GM12872 (cell line): ENCODE measurements around the gene SLC1A2.

Source experiments
- TF ChIP-seq, protein P1 (sequence below): IDR thresholded peaks from 3 replicates; pipeline ENCODE4 v1.5.1; 2011; ENCODE audit warnings: low read depth, mild to moderate bottlenecking, low read length, moderate library complexity; ENCODE audit not compliant: insufficient read depth

The SLC1A2 gene

DNA sequence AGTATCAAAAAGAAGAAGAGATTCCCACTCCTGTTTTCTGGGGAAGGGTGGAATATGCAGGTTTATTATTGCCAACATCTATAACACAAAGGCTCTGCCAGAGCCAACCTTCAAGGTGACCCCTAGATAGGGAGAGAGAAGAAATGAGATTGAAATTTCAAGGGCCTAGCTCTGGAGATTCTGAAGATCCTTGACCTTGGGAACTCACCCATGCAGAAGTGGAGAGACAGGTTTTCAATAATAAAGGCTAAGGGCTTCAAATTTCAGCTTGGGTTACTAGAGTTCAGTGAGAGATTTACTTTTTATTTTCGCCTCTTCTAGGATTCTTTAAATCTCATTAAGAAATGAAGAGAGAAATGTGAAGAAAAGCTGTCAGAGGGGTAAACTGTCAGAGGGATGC, 182.0 kb downstream of the SLC1A2 start:
- TF ChIP-seq, protein P1, sequence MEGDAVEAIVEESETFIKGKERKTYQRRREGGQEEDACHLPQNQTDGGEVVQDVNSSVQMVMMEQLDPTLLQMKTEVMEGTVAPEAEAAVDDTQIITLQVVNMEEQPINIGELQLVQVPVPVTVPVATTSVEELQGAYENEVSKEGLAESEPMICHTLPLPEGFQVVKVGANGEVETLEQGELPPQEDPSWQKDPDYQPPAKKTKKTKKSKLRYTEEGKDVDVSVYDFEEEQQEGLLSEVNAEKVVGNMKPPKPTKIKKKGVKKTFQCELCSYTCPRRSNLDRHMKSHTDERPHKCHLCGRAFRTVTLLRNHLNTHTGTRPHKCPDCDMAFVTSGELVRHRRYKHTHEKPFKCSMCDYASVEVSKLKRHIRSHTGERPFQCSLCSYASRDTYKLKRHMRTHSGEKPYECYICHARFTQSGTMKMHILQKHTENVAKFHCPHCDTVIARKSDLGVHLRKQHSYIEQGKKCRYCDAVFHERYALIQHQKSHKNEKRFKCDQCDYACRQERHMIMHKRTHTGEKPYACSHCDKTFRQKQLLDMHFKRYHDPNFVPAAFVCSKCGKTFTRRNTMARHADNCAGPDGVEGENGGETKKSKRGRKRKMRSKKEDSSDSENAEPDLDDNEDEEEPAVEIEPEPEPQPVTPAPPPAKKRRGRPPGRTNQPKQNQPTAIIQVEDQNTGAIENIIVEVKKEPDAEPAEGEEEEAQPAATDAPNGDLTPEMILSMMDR = no peak

DNA sequence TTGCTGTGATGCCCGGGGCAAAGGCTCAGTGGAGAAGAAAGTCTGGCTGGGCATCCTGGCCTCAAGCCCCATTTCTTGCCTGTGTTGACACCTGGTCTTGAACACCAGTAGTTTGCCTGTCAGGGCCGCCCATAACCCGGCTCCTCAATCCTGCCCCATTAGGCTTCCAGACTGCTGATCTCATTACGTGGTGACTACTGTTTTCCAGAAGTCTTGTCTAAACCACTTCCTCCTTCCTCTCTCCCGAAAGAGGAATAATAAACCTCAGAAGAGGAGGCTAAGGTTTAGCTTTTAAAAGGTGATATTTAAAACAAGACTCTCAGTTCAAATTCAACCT, 182.7 kb downstream of the SLC1A2 start:
- TF ChIP-seq, protein P1 = no peak

DNA sequence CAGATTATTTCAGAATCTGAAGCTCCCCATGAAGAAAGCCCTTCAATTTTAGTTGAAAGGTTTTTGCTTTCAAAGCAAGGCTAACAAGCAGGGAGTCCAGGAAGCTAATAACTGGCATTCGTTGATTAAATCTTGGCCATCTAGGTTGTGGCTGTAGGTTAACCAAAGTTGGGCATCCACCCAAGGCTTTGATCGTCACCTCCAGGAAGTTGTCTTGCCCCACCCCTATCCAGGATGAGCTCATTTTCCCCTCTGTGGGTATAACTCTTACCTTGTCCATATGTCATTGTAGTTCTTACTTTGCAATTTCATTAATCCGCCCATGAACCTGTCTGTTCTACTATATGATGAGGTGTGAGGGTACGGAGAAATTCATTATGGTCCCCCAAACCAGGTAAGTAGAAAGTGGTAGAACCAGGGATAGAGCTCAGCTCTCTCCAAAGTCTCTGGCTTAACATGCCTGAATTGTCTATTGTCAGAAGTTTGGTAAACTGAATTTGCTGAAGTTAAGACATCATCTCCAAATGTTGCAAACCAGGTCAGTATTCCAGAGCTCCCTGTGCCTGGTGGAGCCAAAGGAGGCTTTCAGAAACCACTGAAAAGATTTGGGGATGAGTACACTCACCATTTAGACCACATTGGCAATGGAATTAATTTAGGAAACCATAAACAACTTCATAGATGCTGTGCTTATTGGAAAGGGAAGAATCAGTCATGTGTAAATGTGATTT, 183.3 kb downstream of the SLC1A2 start:
- TF ChIP-seq, protein P1 = no peak

DNA sequence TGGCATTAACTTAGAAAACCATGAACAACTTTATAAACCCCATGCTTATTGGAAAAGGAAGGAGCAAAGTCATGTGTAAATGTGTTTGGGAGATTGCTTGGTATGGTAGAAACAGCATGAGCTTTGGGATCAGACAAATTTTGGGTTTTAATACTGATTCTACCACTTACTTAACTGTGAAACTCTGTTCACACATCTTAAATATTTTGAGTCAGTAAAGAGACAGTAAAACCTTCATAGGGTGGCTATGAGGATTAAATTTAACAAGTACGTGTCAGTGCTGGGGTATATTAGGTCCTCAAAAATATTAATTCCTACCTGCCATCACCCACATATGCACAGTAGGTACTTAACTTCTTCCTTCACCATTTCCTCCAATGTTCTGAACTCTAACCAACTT, 183.9 kb downstream of the SLC1A2 start:
- TF ChIP-seq, protein P1 = no peak

DNA sequence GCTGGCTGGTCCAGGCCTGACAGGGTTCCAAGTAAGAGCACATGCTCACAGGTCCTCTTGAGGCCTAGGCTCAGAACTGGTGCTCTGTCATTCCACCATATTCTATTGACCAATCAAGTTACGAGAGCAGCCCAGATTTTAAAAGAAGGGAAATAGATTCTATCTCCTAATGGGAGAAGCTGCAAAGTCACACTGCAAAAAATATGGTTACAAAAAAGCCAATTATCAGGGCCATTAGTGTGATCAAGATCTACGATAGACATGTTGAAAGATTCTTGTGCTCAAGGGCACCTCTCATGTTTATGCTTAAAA, 184.2 kb downstream of the SLC1A2 start:
- TF ChIP-seq, protein P1 = no peak

DNA sequence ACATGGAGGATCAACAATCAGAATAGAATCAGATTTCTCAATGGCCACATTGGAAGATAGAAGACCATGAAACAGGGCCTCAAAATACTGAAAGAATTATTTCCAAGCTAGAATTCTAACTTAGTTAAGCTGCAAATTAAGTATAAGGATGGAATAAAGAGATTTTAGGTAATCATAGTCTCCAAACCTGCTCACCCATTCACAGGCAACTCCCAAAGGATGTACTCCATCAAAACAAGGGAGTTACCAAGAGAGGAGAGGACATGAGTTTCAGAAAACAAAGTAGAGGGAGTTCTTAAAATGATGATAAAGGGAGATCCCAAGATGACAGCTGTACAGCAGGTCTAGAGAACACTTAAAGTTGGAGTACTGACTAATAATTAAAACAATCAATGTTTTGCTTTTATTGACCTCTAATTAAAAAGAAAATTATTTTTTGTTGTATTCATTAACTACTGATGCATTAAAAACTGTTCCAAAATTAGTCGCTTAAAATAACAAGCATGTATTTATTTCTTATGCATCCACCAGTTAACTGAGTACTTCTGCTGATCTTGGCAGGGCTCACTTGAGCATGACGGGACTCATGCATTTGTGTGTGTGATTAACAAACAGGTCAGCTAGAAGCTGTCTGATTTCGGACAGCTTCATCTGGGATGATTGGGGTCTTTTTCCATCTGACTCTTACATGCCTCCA, 184.8 kb downstream of the SLC1A2 start:
- TF ChIP-seq, protein P1 = no peak

DNA sequence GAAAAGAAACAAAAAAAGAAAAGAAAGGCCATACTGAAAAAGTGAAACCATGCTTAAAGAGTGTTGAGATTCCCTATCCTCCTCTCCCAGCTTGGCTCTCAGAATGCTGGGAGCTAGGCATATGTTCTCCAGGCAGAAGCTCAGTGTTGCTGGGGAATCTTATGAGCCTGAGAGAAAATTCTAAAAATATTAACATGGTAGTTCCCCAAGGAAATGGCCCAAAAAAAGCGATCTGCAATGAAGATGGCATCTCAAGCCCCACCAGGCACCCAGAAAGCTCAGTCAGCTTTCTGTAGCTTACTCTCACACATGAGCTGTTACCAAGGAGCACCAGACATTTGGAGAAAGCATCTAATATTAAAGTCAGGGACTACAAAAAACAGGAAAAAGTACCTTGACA, 185.8 kb downstream of the SLC1A2 start:
- TF ChIP-seq, protein P1 = no peak
